ACC112 (cell line): ENCODE measurements around the gene PPP1R18.

Experiments used
- H2AFZ ChIP-seq: fragments of 200-600 bp; sonication (generic); one replicate; pipeline ENCODE4 v1.6.0; 2017; ENCODE audit warnings: antibody characterized with exemption, low read length; ENCODE audit not compliant: unreplicated experiment
- H3K27ac ChIP-seq: fragments of 200-600 bp; sonication (generic); 2 replicates; pipeline ENCODE4 v1.5.1; 2014; ENCODE audit warnings: low read depth, mild to moderate bottlenecking, antibody characterized with exemption, low read length, moderate library complexity
- H3K27me3 ChIP-seq: fragments of 200-600 bp; sonication (generic); 2 replicates; pipeline ENCODE4 v1.6.1; 2014; ENCODE audit warnings: mild to moderate bottlenecking, antibody characterized with exemption, low read length, moderate library complexity, mixed read lengths; ENCODE audit not compliant: insufficient read depth
- H3K36me3 ChIP-seq: fragments of 200-600 bp; sonication (generic); 2 replicates; pipeline ENCODE4 v1.6.1; 2016; ENCODE audit warnings: mild to moderate bottlenecking, antibody characterized with exemption, low read length, moderate library complexity, mixed read lengths; ENCODE audit not compliant: insufficient read depth
- H3K4me1 ChIP-seq: fragments of 200-600 bp; sonication (generic); one replicate; pipeline ENCODE4 v1.6.1; 2016; ENCODE audit warnings: low read length, mixed read lengths; ENCODE audit not compliant: insufficient read depth, unreplicated experiment, control insufficient read depth
- H3K4me3 ChIP-seq: fragments of 200-600 bp; sonication (generic); 2 replicates; pipeline ENCODE4 v1.5.1; 2014; ENCODE audit warnings: mild to moderate bottlenecking, low read depth, low read length
- H3K79me2 ChIP-seq: fragments of 200-600 bp; sonication (generic); one replicate; pipeline ENCODE4 v1.6.0; 2016; ENCODE audit warnings: low read length; ENCODE audit not compliant: control insufficient read depth, unreplicated experiment, insufficient read depth

The PPP1R18 gene

DNA sequence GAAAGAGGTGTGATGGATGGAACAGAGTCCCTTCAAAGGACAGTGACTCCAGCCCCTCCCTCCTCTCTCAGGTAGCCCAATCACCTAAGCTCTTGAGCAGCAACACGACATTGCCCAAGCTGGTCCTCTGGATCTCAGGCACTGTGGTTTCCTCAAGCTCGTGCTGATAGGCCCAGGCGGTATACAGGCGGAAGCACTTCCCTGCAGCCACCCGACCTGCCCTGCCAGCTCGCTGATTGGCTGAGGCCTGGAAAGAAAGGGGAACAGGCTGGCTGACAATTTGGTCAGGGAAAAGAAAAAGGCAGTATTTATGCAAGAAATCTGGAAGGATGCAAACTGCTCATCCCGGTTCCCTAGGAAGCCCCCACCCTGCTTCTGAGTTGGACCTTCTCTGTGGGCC lies 29.9 kb downstream of the PPP1R18 start:
- Histone ChIP-seq H3K36me3 (peaks cover 19% of the 10 kb centered on the region; the same call in 1 of the 2 replicates), H3K27ac (no peak overlapping the region), H3K79me2 (no peaks in the 10 kb centered on the region), H3K4me1 (no peaks in the 10 kb centered on the region), H2AFZ (no peak overlapping the region), H3K4me3 (no peak overlapping the region), H3K27me3 (no peaks in the 10 kb centered on the region)

DNA sequence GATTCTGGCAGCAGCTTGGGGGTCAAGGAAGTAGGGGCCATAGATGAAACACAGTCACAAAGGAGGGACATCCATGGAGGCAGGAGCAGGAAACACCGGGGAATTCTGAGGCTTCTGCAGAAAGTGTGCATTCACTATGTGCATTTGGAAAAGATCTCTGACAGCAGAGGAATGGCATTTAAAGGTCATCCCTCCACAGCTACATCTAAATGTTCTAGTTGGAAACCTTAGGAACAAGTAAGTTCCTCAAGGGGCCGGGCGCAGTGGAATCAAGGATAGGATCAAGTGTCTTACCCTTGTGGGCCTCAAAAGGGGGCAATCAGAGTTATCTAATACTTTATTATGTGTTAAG lies 30.7 kb downstream of the PPP1R18 start:
- Histone ChIP-seq H3K4me1 (no peaks in the 10 kb centered on the region), H3K4me3 (no peak overlapping the region), H2AFZ (no peak overlapping the region), H3K27ac (no peak overlapping the region), H3K79me2 (no peaks in the 10 kb centered on the region), H3K36me3 (peaks cover 23% of the 10 kb centered on the region; the same call in 1 of the 2 replicates), H3K27me3 (no peaks in the 10 kb centered on the region)

DNA sequence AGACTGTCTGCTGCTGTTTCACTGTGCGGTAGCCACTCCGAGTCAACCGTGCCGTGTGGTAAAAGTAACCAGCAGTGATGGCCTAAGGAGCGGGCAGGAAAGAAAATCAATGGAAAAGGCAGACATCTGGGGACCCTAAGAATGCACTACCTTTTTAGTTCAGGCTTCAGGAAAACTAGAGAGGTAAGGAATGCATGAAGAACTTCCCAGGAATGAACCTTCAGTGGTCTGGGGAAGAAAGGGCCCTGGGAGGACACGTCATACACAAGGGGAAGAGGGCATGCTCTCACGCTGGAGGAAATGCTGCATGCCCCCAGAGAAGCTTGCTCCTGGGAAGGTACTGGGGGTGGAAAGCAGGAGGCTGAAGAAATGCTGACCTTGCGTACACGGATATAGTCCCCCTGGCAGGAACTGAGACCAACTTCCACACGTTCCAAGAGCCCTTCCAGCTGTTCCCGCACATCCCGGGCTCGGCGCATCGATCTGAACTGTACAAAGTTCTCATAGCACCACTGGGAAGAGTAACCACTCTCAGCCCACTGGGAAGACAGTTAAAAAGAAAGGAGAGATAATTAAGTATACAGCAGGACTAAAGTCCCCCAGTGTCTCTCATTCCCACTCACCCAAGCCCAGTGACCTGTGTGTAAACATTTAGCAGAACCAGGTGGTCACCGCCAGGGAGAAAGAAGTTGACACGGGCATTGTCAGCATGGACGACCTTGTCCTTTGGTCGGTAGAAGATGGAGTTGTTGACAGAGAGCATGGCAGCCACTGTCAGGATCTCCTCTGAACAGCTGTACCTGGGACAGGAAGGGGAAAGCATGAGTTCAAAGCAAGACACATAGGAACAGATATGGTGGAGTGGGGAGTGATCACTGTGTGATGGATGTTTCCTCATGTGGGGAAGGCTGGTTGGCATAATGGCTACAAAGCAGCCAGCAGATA lies 31.4 kb downstream of the PPP1R18 start:
- Histone ChIP-seq H2AFZ (no peak overlapping the region), H3K4me3 (no peak overlapping the region), H3K4me1 (no peaks in the 10 kb centered on the region), H3K36me3 (peaks cover 23% of the 10 kb centered on the region; the same call in 1 of the 2 replicates), H3K79me2 (no peaks in the 10 kb centered on the region), H3K27ac (no peak overlapping the region), H3K27me3 (no peaks in the 10 kb centered on the region)

DNA sequence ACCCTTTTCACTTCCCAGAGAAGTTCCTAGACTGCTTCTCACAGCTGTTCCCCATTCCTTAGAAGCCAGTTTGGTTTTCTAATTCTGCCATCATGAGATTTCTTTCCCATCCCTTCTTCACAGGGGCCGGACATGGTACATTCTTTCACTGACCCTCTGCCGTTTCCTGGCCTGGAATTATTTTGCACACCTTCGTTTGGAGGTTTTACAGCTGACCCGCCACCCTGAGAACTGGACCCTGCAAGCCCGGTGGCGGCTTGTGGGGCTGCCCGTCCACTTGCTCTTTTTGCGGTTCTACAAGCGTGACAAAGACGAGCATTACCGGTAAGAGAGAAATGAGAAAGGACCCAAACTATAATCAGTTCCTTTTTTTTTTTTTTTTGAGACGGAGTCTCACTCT lies 35.3 kb downstream of the PPP1R18 start:
- H2AFZ ChIP-seq: no peak overlapping the region

DNA sequence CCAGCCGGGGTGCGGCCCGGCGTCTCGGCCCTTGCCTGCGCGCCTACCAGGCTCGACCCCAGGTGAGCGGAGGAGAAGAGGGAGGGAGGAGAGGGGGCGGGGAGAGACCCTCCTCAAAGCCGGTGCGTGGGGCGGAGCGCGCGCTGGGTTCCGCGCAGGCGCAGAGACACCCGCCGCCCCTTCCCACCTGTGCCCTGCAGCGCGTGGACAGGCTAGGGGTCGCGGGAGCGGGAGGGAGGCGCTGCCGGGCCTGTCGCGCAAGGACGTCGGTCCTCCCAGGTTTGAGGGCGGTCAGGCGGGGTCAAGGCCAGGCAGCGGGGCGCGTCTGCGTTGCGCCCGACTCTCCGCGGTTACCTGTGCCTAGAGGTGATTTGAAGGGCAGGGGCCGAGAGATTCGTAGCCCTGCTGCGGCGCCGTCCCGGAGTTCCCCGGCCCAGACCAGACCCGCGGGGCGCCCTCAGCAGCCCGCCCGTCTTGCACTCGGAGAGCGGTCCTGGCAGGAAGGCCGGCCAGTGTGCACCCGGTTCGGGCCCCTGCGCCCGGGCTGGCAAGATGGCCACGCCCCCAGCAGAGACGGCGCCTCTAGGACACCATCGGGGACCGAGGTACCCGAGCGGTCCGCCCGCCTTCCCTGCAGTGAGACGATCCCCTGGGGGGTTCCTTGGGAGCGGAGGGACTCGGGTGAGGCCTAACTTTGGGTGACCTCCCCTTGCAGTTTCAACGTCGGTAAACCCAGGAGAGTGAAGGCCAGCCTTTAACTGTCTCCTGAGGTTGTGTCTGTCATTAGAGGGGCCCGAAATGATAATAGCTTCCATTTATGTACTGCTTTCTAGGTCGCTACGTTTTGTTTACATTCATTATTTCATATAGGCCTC lies 39.0 kb downstream of the PPP1R18 start:
- Histone ChIP-seq H3K4me3 (peak overlapping the region; percentile 86), H3K27me3 (no peaks in the 10 kb centered on the region), H3K36me3 (peaks cover 7% of the 10 kb centered on the region; the same call in 1 of the 2 replicates), H2AFZ (peak overlapping the region; percentile 76), H3K4me1 (peaks cover 8% of the 10 kb centered on the region), H3K27ac (peak overlapping the region; percentile 49; the same call in 1 of the 2 replicates), H3K79me2 (peaks cover 8% of the 10 kb centered on the region)

More for the DNA sequence above, 35.3 kb downstream of the PPP1R18 start:
- Histone ChIP-seq H3K36me3 (peaks cover 17% of the 10 kb centered on the region; the same call in 1 of the 2 replicates), H3K4me3 (no peak overlapping the region), H3K79me2 (peaks cover 8% of the 10 kb centered on the region), H3K4me1 (peaks cover 6% of the 10 kb centered on the region), H3K27me3 (no peaks in the 10 kb centered on the region), H3K27ac (no peak overlapping the region)

DNA sequence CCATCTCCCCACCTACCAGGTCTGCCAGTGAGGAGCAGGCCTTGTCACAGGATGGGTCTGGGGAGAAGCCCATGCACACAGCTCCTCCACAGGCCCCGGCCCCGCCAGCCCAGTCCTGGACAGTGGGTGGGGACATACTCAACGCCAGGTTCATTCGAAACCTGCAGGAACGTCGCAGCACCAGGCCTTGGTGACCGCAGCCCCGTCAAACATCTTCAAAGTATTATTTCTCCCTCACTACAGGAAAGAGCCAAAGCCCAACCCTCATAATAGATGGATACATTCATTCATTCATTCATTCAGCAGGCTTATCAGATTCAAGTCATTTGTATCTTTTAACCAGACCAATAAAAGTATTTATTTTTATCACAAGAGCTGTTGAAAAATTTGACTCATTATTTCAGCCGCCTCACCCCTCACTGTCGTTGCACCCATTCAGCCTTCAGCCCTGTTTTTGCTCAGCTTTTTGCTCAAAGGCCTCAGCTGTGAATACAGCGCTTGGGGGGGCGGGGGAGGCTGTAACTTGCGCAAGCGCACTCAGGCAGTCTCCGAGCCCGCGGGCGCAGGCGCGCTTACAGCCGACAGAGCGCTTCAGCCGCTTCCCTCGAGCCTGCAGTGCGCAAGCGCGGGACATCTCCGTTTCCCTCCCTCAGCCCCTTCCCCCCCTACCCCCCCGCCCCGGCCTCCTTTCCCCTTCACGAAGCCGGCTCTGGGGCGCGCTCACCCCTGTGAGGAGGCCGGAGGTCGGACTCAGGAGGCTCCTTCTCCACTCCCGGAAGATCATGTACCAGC lies 39.8 kb downstream of the PPP1R18 start, which contains the start of gene C6orf136:
C6orf136 (plus strand) TSS at position 684 of the 792 bp plus-strand sequence; CDS start at position 783, 99 bp downstream.
- Histone ChIP-seq H2AFZ (peak within 1 kb of the TSS; percentile 76), H3K4me3 (peak within 1 kb of the TSS; percentile 86), H3K36me3 (0 out of 2 replicates have a peak, but pooled peaks cover 4% of the 10 kb centered on the region), H3K4me1 (peaks cover 8% of the 10 kb centered on the region), H3K79me2 (peaks cover 8% of the 10 kb centered on the region), H3K27me3 (no peaks in the 10 kb centered on the region), H3K27ac (peak within 1 kb of the TSS; percentile 49; the same call in 1 of the 2 replicates)

DNA sequence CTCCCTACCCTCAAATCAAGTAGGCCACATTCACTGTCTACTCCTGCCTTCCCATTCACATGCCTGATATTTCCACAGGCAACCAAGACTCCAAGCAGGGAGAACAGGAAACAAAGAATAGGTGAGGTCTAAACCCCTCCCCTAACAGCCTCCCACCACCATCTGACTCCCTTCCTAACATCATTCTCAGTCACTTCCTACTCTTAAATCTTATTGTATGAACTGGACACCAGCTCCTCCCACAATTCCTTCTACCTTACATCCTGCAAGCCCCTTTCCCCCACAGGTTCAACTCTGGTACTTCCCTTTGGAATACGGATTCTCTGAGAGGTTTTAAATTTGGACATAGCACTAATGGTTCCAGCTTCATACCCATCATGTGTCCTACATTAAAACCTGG lies 40.5 kb downstream of the PPP1R18 start:
- H3K27me3 ChIP-seq: no peaks in the 10 kb centered on the region
- H3K27ac ChIP-seq: no peak overlapping the region
- no peak overlapping the region for H2AFZ ChIP-seq
- H3K4me3 ChIP-seq: no peak overlapping the region
- 0 out of 2 replicates have a peak, but pooled peaks cover 1% of the 10 kb centered on the region for H3K36me3 ChIP-seq
- H3K4me1 ChIP-seq: peaks cover 8% of the 10 kb centered on the region
- H3K79me2 ChIP-seq: peaks cover 8% of the 10 kb centered on the region

DNA sequence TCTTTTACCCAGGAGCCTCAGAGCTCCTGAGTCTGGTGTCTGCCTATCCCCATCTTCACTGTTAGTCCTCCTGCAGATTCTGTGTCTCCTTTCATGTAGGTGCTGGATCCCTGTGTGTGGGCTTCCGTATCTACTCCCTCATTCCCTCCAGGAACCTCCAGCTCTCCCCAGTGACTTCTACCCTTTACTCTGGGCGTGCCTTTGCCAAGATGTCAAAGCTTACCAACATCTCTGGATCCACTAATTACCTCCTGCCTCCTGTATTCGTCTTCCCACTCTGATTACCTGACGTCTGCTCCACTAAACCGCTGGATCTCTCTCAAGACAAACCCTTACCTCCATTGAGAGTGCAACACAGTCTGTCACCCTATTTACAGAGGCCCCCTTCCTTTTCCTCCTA lies 41.7 kb downstream of the PPP1R18 start:
- Histone ChIP-seq H3K4me1 (peaks cover 8% of the 10 kb centered on the region), H2AFZ (no peak overlapping the region), H3K36me3 (no peaks in the 10 kb centered on the region), H3K79me2 (peaks cover 8% of the 10 kb centered on the region), H3K4me3 (no peak overlapping the region), H3K27me3 (no peaks in the 10 kb centered on the region), H3K27ac (no peak overlapping the region)

DNA sequence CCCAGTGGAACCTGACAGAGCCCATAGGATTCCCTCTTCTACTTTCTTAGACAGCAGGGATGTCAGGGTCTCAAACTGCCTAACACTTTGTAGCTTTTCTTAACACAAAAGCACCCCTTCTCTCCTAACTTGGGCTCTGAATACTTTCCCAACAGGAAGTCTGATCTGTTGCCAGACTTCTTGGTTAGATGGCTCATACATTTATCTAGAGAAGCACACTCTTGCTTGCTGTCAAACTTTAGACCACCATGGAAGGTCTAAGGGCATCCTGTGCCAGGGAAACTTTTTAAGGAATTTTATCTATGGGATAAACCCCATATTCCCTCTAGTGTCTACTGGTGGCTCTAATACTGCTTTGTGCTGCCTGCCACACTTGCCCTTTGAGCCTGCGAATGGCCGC lies 42.8 kb downstream of the PPP1R18 start:
- H2AFZ ChIP-seq: no peak overlapping the region
- no peaks in the 10 kb centered on the region for H3K27me3 ChIP-seq
- peaks cover 8% of the 10 kb centered on the region for H3K79me2 ChIP-seq
- no peaks in the 10 kb centered on the region for H3K36me3 ChIP-seq
- no peak overlapping the region for H3K4me3 ChIP-seq
- H3K27ac ChIP-seq: no peak overlapping the region
- H3K4me1 ChIP-seq: peaks cover 8% of the 10 kb centered on the region

DNA sequence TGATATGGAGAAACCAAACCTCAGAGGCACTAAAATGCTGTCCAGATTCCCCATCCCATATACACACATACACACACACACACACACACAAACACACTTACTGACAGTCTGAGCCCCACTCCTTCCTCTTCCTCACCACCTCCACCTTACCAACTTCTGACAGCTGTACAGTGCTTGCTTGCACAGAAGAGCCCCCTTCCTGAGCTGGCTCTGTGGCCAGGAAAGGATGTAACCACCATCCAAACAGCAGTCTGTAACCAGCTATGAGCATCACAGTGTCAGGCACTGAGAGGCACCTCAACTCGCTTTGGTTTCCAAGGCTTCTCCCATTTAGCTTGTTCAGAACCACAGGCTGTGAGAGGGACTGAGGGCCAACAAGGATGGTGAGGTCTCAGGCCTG lies 45.4 kb downstream of the PPP1R18 start:
- H3K27ac ChIP-seq: no peak overlapping the region

More for the DNA sequence above, 45.4 kb downstream of the PPP1R18 start:
- Histone ChIP-seq H3K27me3 (no peaks in the 10 kb centered on the region), H3K79me2 (no peaks in the 10 kb centered on the region), H2AFZ (no peak overlapping the region), H3K4me1 (peaks cover 1% of the 10 kb centered on the region), H3K4me3 (no peak overlapping the region), H3K36me3 (no peaks in the 10 kb centered on the region)
